HG03066 (cell line): Measurements from ENCODE around the gene ALDH1L1.

Experiments used
- ATAC-seq: cut with Tn5 transposase; IDR thresholded peaks from one replicate; pipeline ENCODE4 v1.9.1; 2021; ENCODE audit warnings: low read depth; ENCODE audit not compliant: unreplicated experiment

The ALDH1L1 gene

DNA sequence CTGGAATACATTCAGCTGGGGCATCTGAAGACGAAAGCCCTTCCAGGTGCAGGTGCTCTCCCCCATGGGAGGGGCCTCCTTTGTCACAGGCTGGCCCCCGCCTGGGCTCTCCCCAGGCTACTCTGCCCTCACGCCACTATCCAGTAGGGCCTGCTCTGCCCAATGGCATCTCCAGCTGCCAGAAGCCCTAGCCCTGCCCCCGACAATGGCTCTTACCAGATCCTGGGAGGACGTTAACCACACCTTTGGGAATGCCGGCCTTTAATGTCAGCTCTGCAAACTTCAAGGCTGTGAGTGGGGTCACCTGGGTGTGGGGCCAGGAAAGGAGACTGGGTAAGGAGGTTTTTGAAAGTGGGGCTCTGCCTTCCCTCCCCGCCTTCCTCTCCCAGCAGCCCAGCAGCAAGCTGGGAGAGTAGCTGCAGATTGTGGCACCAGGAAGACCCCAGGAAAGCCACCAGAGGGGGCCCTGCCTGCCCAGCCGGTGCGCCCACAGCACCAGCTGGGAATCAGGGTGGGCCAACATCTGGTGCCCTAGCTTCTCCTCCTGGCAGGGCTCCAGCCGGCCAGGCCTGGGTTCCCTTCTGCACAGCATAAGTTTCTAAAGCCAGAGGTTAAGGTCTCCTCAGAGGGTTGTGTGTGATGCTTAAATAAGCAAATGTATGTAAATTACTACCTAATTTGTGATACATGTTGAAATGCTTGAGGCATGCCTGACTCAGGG, 56.1 kb downstream of the ALDH1L1 start:
- no peak for ATAC-seq

DNA sequence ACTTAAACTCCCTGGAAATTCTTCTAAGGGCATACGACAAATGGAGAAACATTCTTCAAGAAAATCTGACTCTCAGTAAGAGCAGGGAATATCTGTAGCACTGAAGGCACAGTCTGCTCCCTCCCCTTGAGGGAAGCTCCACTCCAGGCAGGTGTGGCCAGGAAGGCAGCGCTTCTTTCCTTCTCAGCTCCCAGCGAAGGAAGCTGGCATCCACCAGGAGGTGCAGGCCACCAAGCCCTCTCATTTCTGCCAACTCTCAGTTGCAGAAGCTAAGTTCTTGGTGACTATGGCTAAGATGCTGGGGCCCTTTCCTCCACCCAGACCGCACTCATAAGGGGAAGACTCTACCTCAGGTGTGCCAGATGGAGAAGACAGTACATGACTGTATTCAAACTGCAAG, 58.8 kb downstream of the ALDH1L1 start:
- no peak for ATAC-seq

DNA sequence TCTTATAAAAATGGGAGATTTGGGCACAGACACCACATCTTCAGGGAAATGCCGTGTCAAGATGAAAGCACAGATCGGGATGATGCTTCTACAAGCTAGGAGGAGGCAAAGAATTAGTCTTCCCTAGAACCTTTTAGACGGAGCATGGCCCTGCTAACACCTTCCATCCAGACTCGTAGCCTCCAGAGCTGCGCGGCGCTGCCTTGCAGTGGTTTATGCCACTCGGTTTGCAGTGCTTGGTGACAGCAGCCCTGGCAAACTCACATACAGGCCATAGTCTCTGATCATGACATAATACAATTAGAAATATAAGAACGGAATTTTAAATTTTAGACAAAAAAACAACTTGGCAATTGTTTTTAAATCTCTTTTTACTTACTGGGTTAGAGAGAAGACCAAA, 59.3 kb downstream of the ALDH1L1 start:
- ATAC-seq = no peak

DNA sequence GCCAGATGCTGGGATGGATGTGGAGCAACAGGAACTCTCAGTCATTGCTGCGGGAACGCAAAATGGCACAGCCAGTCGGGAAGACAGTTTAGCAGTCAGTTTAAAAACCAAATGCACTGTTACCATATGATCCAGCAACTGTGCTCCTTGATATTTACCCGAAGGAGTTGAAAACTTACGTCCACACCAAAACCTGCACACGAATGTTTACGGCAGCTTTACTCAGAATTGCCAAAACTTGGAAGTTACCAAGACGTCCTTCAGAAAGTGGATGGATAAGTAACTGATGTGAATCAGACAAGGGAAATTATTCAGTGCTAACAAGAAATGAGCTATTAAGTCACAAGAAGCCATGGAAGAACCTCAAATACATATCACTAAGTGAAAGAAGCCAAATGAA, 60.4 kb downstream of the ALDH1L1 start:
- ATAC-seq = no peak

DNA sequence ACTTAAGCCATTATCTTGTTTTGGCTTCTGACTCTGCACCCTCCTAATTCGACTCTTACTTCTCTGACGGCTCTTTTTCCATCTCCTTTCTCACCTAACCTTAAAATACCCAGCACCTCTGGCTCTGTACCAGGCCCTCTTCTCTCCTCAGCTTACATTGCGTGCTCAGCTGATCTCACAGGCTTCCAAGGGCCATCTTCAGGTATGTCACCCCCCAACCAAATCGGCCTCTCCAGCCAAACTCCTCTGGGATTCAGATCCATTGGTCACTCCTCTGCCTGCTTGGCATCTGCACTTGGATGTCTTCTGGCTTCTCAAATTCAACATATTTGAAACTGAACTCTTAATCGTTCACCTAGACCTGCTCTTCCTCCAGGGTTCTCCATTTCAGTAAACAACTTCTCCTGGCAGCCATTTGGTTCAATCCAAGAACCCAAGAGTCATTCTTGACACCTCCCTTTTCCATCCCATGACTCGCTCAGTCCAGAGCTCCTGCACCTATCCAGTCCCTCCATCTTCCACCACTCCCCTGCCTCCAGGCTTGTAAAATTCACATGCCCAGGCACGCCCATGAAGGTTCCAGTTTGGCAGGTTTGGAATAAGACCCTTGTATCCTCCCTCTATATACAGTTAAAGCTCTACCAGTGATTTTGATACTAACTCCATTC, 61.2 kb downstream of the ALDH1L1 start:
- no peak for ATAC-seq

DNA sequence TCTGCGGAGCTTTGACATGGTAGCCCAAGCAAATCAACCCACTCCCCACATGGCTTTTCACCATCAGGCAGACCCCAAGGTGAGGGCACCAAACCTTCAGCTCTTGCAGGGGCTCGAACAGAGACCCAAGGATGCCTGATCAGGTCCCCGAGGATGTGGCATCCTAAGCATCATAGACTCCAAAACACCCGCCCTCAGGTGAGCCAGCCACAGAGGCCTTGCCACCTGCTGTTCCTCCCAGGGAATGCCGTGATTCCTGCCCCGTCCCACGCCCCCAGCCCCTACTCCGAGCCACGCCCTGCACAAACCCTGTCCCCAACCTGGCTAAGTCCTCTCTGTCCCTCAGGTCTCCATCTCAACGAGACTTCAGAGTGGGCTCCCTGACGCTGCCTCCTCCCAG, 61.8 kb downstream of the ALDH1L1 start:
- ATAC-seq = no peak

DNA sequence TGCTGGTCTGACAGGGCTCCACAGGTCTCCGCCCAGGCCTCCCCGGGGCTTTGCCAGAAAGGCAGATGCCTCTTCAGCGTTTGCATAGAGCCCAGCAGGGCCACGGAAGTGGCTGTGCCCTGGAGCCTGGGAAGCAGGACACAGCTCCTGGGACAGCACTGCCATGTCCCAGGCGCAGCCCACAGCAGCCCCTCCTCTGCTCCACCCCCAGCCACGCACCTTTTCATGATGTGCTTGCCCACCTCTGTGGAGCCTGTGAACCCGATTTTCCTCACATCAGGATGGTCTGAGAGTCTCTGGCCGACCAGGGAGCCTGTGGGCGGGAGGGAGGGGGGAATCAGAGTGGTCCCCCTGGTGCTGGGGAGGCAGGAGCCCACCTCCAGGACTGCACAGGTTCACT, 62.6 kb downstream of the ALDH1L1 start:
- ATAC-seq = no peak

DNA sequence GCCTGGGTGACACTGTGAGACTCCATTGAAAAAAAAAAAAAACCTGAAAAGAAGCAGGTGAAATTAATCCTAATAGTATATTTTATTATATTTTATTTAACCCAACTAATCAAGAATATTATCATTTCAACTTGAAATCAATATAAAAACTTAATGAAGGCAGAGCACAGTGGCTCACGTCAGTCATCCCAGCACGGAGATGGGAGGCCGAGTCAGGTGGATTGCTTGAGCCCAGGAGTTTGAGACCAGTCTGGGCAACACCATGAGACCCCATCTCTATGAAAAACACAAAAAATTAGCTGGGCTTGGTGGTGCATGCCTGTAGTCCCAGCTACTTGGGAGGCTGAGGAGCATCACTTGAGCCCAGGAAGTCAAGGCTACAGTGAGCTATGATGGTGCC, 63.2 kb downstream of the ALDH1L1 start:
- no peak for ATAC-seq

DNA sequence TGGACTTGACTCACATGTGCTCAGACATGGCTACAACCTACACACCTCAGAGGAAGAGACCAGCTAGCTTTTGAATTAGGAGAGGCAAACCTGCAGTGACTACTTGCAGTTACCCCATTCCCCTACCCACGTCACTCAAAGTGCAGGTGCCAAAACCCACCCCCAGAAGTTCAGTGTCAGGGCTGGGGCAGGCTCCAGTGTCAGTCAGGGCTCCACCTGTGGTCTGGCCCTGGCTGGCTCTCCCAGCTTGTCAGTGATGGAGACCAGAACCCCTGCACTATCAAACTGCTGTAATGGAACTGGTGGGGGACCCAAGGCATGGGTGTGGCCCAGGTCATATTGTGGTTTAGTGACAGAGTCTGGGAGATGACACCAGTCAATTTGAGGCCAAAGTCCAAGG, 63.9 kb downstream of the ALDH1L1 start:
- no peak for ATAC-seq

DNA sequence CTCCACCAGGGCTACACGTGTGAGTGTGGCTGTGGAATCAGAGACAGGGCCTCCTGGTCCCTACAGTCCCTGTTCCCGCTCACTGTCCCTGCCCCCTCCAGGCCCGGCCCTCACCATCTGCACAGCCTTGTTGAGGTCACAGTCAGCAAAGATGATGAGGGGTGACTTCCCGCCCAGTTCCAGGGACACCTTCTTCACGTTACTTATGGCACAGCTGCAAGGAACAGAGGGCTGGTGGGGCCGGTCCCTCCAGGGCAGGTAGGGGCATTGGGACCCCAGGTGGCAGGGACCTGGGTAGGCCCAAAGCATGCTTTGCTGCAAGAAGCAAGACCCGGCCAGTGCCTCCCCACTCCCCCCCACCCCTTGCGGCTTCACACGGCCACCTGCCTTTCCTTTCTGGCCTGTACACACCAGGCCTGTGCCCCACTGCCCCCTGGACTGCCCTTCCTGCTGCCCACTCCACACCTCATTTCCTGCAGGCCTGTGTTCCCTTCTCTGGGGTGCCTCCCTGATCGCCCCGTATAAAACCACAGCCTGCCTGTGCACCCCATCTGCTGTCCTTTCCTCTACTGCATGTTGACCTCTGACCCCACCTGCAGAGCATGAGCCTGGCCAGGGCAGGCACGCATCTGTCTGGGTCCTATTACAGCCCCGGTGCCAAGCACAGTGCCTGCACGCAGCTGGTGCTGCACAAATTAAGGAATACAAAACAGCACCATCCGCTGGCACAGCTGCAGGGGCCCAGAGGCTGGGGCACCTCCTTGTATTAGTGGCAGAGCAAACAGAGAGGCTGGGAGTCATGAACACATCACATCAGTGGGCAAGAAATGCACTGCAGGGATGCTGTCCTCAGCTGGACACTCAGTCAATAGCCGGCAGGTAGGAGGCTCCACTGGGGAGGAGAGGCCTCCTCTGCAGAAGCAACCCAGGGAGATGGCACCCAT, 65.7 kb downstream of the ALDH1L1 start:
- ATAC-seq = no peak

DNA sequence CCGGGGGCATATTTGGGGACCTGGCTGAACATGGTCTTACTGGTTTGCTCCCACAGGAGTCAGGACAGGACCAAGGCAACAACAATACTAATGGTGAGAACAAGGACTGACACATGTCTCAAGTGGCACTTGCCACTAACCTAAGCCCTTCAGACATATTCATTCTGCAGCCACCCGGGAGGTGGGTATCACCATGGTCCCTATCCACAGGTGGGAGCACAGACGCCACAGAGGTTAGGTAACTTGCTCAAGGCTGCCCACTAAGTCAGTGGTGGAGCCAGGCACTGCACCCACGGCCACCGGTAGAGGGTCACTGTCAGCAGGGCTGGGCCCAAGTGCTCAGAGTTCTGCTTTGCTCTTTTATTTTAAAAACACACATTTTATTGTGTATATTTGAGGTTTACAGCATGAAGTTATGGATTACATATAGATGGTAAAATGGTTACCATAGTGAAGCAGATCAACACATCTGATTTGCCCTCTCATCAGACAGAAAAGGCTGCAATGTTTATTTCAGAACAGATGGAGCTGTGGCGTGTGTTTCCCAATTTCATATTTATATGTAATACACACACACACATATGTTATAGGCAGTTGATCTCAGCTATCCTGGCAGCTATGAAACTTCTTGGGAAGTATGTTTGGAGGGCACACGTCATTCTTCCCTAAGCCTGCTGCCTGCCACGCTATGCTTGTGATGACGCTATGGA, 66.5 kb downstream of the ALDH1L1 start:
- ATAC-seq = no peak

DNA sequence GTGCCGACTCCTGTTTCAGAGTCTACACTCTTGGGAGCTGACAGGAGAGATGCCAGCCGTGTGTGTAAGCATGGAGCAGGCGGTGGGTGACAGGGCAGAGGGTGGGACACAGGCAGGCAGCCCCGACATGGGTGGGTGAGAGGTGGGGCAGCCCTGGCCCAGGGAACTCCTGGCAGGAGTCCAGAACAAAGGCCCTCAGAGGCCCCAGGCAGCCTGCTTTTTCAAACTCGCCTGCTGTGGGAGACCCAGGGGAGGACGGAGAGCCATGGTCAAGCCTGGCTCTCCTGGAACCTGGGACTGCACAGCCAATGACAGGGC, 67.2 kb downstream of the ALDH1L1 start:
- ATAC-seq = no peak

DNA sequence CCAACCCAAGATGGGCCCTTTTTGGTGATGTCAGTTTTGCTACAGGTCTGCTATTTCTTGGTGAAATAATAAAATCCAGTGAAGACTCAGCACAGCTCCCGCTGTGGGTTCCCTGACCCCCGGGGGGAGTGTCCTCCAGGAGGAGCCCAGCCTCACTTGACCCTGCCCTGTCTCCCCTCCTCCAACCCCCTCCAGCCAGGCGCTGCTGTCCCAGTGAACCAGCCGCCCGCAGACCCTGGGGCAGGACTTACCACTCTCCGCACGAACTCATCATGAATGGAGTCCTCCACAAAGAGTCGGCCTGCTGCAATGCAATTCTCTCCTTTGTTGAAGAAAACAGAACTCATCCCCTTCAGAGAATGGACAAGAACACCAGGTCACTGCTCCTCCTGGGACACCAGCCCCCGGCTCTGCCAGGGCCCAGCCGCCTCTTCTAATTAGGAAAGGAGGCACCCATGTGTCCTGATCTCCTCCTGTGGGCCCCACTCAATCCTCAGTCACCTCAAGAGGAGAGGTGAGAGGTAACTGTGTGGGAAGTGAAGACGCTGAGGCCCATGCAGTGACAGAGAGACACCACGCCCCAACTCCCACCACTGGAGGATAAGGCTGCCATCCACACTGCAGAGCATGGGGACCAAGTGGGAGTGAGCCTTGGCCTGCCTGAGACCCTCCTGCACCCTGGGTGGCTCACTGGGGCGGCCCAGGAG, 67.7 kb downstream of the ALDH1L1 start:
- ATAC-seq = no peak

DNA sequence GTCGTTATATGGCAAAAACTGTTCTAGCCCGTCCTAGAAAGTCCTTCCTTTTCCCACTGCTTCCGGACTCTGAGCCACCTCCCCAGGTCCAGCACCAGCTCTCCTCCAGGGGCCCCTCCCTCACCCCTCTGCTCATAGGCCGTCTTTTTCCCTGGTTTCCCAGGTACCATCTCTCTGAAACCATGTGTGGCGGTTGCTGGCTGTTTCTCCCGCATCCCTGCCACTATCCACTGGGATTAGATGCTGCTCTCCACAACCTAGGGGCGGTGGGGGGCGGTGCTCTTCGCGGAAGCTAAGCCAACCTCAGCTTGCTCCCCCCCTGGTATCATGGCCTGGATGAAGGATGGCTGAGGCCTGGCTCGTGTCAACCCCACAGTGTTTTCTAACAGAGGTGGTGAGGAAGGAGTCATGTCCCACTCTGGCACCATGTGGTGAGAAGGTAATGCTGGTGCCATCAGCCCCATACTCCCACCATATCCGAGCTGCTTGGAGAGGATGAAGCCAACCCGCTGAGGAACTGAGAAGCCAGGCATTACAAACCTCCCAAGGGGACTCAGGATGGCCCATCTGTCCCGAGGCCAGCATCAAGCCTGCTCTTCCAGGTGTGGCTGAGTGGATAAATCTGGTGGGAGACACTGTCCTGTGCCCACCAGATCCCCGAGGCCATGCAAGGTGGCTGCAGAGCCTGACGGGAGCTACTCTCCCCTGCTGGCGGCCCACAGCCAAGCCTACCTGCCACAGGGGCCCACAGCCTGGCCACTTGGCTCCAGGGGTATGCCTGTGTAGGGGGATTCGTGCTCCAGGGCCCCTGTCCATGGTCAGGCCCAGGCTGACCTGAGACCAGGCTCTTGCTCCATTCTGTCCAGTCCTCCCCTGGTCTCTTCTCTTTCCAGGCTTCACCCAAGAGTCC, 68.6 kb downstream of the ALDH1L1 start:
- ATAC-seq = no peak

DNA sequence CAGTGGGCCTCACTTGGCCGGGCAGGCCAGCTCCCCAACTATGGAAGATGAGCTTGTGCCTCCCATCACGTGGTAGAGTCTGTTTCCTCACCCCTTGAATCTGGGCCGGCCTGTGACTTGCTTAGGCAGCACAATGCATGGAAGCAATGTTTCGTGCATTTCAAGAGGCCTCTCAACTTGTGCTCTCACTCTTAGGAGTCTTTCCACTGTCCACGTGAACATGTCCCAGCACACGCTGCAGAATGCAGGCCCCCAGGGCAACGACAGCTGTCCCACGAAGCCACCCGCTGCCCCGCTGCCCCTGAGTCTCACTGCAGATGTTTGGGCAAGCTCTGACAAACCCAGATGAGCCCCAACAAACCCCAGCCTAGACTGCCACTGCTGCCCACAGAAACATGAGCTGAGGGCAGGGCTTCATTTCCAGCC, 69.2 kb downstream of the ALDH1L1 start:
- ATAC-seq = no peak

DNA sequence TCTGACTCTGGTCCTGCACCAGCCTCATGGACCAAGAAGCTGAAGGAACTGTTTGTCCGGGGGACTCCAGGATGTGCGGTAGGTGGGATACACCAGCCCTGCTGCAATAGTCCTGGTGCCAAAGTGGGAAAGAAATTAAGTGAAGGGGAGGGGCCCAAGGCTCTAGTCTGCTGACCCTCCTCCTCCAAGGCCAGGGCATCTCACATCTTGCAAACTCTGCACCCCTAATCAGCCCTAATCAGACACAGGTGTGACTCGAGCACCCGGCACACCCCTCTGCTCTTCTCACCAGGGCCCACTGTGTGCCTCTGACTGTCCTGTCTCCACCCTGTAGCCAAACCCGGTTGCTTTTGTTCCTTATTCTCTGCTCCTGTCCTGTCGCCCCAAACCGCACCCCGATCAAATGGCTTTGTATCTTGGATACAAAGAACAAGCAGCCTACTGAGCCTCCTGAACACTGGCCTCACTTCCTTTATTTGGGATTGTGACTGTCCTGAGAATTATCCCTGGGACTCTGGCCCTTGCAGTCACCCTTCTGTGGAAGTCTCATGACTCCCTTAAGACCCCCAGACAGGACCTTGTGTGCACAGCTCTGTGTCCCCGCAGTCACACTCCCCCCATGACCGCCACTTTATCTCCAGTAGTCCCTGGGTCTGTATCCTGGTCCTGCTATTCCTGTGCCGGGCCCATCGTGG, 69.8 kb downstream of the ALDH1L1 start:
- ATAC-seq = no peak

DNA sequence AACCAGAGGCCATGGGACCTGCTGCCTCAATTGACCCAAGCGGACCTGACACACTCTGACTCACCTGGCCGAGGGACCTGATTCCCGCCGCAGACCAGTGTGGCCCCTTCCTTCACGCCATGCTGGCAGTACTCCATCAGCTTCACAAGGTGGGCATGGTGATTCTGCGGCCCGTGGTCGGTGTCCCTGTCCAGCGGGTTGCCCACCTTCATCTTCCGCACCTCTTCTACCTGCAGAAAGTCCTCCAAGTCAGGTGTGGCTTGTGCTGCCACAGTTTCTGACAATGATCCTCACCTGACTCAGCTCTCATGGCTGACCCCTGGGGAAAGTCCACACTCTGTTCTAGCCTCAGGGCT, 70.5 kb downstream of the ALDH1L1 start:
- ATAC-seq = no peak

DNA sequence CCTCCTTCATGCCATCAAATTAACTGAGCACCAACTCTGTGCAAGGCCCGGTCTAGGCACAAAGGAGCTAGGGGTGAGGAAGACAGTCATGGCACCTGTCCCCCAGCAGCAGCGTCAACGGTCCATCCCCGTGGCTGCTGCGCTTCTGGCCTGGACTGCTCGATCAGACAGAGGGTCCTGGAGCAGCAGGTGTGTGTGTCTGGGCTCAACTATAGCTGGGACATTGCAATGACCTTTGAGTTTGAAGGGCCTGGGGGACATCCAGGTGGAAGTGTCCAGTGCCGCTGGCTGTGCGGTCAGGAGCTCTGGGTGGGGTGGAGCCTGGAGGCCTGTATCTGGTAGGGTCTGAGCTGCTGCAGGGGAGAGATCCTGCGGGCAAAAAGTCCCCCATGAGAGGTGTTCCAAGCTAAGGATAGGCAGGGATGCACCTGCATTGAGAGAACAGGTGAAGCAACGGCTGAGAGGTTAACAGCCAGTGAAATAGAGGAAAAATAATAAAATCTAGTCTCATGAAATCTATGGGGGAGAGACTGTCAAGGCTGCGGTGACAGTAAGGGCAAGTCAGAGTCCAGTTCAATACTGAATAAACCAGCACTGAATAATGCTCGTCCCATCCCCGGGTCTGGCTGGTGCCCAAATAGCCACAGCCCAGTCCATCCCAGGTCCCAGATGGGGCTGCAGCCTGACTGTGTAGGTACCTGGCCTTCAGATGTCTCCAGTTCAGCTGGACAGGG, 71.1 kb downstream of the ALDH1L1 start:
- no peak for ATAC-seq
